NB4 (cell line): ENCODE data around the gene CREBL2.
A peak's percentile ranks its signal among the peaks of the same experiment; 100 is the strongest.
"Not testable (repeated sequence)": the region's sequence is repeated elsewhere in the genome, so short reads cannot be mapped to it uniquely, and the experiment has no call there.

Experiments used
- DNase-seq: peaks from one replicate; pipeline ENCODE4 v3.0.0; 2010; ENCODE audit warnings: low read depth
- H3K4me3 ChIP-seq: one replicate; pipeline ENCODE4 v1.5.1; 2011; ENCODE audit warnings: mild to moderate bottlenecking, low read depth, low read length, moderate library complexity
- MYC ChIP-seq: IDR thresholded peaks from 2 replicates; pipeline ENCODE4 v1.6.1; 2011; ENCODE audit warnings: low read depth, low read length
- POLR2A ChIP-seq: IDR thresholded peaks from 2 replicates; pipeline ENCODE4 v1.6.1; 2011; ENCODE audit warnings: mild to moderate bottlenecking; ENCODE audit not compliant: insufficient read length; ENCODE audit errors: extremely low read depth
- TF ChIP-seq, protein P1 (sequence below): IDR thresholded peaks from 2 replicates; pipeline ENCODE4 v1.6.1; 2011; ENCODE audit warnings: low read depth, low read length
- TF ChIP-seq, protein P2 (sequence below): IDR thresholded peaks from one replicate; pipeline ENCODE4 v1.5.1; 2012; ENCODE audit warnings: low read depth, low read length

The CREBL2 gene

DNA sequence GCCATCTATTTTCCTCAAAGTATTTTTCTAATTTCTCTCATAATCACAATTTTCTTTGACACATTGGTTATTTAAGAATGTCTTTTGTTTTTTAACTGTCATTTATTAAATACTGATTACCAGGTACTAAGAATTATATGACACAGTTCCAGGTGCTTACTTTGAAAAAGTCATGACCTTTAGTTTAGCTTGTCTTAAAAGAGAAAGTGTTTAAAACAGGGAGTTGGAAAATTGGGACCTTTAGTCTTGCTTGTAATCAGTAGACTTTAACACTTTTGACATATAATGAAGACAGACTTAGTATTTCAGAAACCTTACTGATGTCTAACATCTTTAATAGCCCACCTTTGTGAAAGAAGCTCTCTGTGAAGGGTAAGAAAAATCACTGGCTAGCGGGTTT lies 19.2 kb downstream of the CREBL2 start:
- DNase-seq, result no peak
- TF ChIP-seq MYC, result no peak
- TF ChIP-seq, protein P1, sequence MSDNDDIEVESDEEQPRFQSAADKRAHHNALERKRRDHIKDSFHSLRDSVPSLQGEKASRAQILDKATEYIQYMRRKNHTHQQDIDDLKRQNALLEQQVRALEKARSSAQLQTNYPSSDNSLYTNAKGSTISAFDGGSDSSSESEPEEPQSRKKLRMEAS, result no peak
- TF ChIP-seq POLR2A, result no peak
- TF ChIP-seq, protein P2, sequence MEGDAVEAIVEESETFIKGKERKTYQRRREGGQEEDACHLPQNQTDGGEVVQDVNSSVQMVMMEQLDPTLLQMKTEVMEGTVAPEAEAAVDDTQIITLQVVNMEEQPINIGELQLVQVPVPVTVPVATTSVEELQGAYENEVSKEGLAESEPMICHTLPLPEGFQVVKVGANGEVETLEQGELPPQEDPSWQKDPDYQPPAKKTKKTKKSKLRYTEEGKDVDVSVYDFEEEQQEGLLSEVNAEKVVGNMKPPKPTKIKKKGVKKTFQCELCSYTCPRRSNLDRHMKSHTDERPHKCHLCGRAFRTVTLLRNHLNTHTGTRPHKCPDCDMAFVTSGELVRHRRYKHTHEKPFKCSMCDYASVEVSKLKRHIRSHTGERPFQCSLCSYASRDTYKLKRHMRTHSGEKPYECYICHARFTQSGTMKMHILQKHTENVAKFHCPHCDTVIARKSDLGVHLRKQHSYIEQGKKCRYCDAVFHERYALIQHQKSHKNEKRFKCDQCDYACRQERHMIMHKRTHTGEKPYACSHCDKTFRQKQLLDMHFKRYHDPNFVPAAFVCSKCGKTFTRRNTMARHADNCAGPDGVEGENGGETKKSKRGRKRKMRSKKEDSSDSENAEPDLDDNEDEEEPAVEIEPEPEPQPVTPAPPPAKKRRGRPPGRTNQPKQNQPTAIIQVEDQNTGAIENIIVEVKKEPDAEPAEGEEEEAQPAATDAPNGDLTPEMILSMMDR, result no peak
- no peak overlapping the region for H3K4me3 ChIP-seq

DNA sequence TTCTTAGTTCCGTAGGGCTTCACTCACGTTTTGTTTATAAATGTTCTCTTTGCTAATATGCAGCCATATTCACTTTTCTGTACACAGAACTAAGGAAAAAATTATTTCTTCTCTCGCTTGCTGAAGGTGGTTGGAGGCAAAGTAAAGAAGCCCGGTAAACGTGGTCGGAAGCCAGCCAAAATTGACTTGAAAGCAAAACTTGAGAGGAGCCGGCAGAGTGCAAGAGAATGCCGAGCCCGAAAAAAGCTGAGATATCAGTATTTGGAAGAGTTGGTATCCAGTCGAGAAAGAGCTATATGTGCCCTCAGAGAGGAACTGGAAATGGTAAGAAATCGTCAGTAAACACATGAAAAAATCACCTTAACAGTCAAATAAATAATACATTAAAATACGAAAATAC lies 24.0 kb downstream of the CREBL2 start:
- DNase-seq, result no peak
- H3K4me3 ChIP-seq, result no peak overlapping the region
- TF ChIP-seq, protein P2, result no peak

- DNase-seq, result no peak
- TF ChIP-seq, protein P2, result no peak
- TF ChIP-seq POLR2A, result no peak
- TF ChIP-seq, protein P1, result no peak
These were observed 25.0 kb downstream of the CREBL2 start for GRCh38 chr12:12636641-12637040.

DNA sequence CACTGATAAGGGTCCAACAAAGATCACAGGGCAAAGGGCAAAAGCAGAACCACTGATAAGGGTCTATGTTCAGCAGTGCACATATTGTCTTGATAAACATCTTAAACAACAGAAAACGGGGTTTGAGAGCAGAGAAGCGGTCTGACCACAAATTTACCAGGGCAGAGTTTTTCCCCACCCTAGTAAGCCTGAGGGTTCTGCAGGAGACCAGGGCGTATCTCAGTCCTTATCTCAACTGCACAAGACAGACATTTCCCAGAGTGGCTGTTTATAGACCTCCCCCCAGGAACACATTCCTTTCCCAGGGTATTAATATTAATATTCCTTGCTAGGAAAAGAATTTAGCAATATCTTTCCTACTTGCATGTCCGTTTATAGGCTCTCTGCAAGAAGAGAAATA lies 28.3 kb downstream of the CREBL2 start:
- not testable (repeated sequence) for H3K4me3 ChIP-seq, DNase-seq

More at GRCh38 chr12:12636641-12637040, 25.0 kb downstream of the CREBL2 start:
- no peak overlapping the region for H3K4me3 ChIP-seq

DNA sequence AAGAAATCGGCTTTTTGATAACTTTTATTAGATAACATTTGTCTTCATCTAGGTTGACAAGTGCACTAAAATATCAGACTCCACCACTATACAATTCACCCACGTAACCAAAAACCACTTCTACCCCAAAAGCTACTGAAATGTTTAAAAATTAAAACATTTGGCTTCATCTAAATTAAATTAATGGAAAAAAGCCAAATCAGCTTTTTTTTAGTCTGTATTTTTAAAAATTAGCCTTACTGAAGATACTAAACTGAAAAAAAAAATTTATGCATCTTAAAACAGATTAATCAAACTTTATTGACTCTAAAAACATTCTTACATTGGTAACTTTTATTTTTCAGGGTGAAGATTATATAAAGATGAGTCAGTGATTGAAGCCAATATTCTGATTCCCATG lies 30.0 kb downstream of the CREBL2 start:
- TF ChIP-seq, protein P2, result no peak
- no peak for TF ChIP-seq POLR2A
- no peak for TF ChIP-seq MYC
- TF ChIP-seq, protein P1, result no peak

GRCh38 chr12:12642916-12643315 lies 31.2 kb downstream of the CREBL2 start:
- TF ChIP-seq POLR2A (no peak), MYC (no peak)

More for the DNA sequence above, 30.0 kb downstream of the CREBL2 start:
- no peak overlapping the region for H3K4me3 ChIP-seq
- DNase-seq, result no peak

GRCh38 chr12:12645485-12645884 lies 33.8 kb downstream of the CREBL2 start:
- peak; percentile 40 for DNase-seq
- no peak overlapping the region for H3K4me3 ChIP-seq
- TF ChIP-seq, protein P1, result no peak
- TF ChIP-seq POLR2A, result no peak
- TF ChIP-seq, protein P2, result peak; percentile 18
- no peak for TF ChIP-seq MYC

More at GRCh38 chr12:12642916-12643315, 31.2 kb downstream of the CREBL2 start:
- DNase-seq, result no peak
- no peak overlapping the region for H3K4me3 ChIP-seq

DNA sequence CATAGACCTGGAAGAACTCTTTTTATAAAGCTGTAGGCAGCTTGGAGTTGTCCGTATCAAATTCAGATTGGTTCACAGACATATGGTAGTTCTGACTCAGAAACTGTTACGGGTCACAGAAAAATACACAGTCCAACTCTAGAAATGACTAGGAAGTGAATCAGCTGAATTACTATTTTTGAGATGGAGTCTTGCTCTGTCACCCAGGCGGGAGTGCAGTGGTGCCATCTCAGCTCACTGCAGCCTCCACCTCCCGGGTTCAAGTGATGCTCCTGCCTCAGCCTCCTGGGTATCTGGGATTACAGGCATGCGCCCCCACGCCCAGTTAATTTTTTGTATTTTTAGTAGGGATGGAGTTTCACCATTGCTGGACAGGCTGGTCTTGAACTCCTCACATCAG lies 34.3 kb downstream of the CREBL2 start:
- DNase-seq, H3K4me3 ChIP-seq: not testable (repeated sequence)
